NCI-H2196 treated with DMSO at 0.1 percent for 48 hours (cell line): ENCODE data around the gene LZTS2.
"Not testable (repeated sequence)": the region's sequence is repeated elsewhere in the genome, so short reads cannot be mapped to it uniquely, and the experiment has no call there.

Experiments used
- DNase-seq: peaks from one replicate; lab custom pipeline; 2025; ENCODE audit not compliant: unreplicated experiment; lab: John Stamatoyannopoulos, UW

Gene LZTS2

GRCh38 chr10:100999742-101000126, at the start of gene LZTS2:
Gene LZTS2 (plus strand): TSS chr10:100999808. CDS start chr10:101002539, 2,731 bp downstream.
- DNase-seq = no peak

GRCh38 chr10:100960251-100960650, 39.4 kb upstream of the LZTS2 start:
- DNase-seq = no peak

- DNase-seq = no peak
Measured at GRCh38 chr10:100962351-100963080, 37.1 kb upstream of the LZTS2 start.

GRCh38 chr10:100963826-100964225, 35.8 kb upstream of the LZTS2 start:
- DNase-seq = no peak

- no peak for DNase-seq
Measured at GRCh38 chr10:100965820-100966219, 33.8 kb upstream of the LZTS2 start.

- no peak for DNase-seq
Measured at GRCh38 chr10:100966887-100967286, 32.7 kb upstream of the LZTS2 start.

GRCh38 chr10:100967332-100967731, 32.3 kb upstream of the LZTS2 start:
- no peak for DNase-seq

- no peak for DNase-seq
Measured at GRCh38 chr10:100968062-100968736, 31.4 kb upstream of the LZTS2 start.

- no peak for DNase-seq
Measured at GRCh38 chr10:100968863-100969186, 30.8 kb upstream of the LZTS2 start.

- DNase-seq = no peak
Measured at GRCh38 chr10:100969187-100970075, 30.2 kb upstream of the LZTS2 start, which contains the start of gene SEMA4G. Gene SEMA4G (plus strand): TSS chr10:100969504. CDS start chr10:100972913, 3,409 bp downstream.

GRCh38 chr10:100970076-100970913, 29.3 kb upstream of the LZTS2 start:
- DNase-seq = no peak

- no peak for DNase-seq
Measured at GRCh38 chr10:100970914-100971811, 28.4 kb upstream of the LZTS2 start.

GRCh38 chr10:100972115-100972903, 27.3 kb upstream of the LZTS2 start:
- no peak for DNase-seq

- DNase-seq = no peak
Measured at GRCh38 chr10:100972904-100973535, 26.6 kb upstream of the LZTS2 start.

GRCh38 chr10:100975397-100975796, 24.2 kb upstream of the LZTS2 start:
- DNase-seq = not testable (repeated sequence)

- DNase-seq = no peak
Measured at GRCh38 chr10:100976906-100977305, 22.7 kb upstream of the LZTS2 start.

- DNase-seq = no peak
Measured at GRCh38 chr10:100977436-100977835, 22.2 kb upstream of the LZTS2 start.

- no peak for DNase-seq
Measured at GRCh38 chr10:100978121-100978900, 21.3 kb upstream of the LZTS2 start.
